GM12878 (cell line): Measurements from ENCODE around the gene SMU1. TPM values are rescaled to one million over a fixed set of nuclear protein-coding genes. Genes with fewer than 3 reads are reported as not detected.

Experiments used
- ASH2L ChIP-seq: fragments of 300-600, 200-600 bp; sonication (generic); IDR thresholded peaks from 2 replicates; pipeline ENCODE4 v1.6.1; 2017; ENCODE audit warnings: low read depth, mild to moderate bottlenecking, borderline replicate concordance
- EP300 ChIP-seq, 2 experiments: fragments of 150-350 bp in 1 of 2; IDR thresholded peaks; 2 replicates each; pipeline ENCODE4 v1.6.1; 2011 to 2012; ENCODE audit warnings: low read depth in 2 of 2, low read length in 2 of 2, borderline replicate concordance in 1 of 2, improper control_type of control experiment in 1 of 2, inconsistent platforms in 1 of 2; ENCODE audit not compliant: control insufficient read depth in 1 of 2
- HDAC6 ChIP-seq: fragments of 200-600 bp; sonication (generic); IDR thresholded peaks from one replicate; pipeline ENCODE4 v1.8.0; 2017; ENCODE audit warnings: antibody characterized with exemption; ENCODE audit not compliant: unreplicated experiment
- JUND ChIP-seq: IDR thresholded peaks from 2 replicates; pipeline ENCODE4 v1.6.1; 2012; ENCODE audit warnings: low read depth, mild to moderate bottlenecking, low read length, improper control_type of control experiment, moderate library complexity
- KAT2A ChIP-seq: conservative IDR thresholded peaks from 2 replicates; pipeline ENCODE4 v1.6.1; 2011; ENCODE audit warnings: low read depth, low read length; ENCODE audit not compliant: control insufficient read depth
- MEF2B ChIP-seq: fragments of 450-650 bp; IDR thresholded peaks from 2 replicates; pipeline ENCODE4 v1.6.1; 2018; ENCODE audit warnings: mild to moderate bottlenecking, moderate library complexity; ENCODE audit not compliant: partially characterized antibody, poor library complexity, severe bottlenecking
- NFIC ChIP-seq: IDR thresholded peaks from 2 replicates; pipeline ENCODE4 v1.6.1; 2012; ENCODE audit warnings: low read depth, mild to moderate bottlenecking, inconsistent platforms, low read length, moderate library complexity
- NR2C1 ChIP-seq: fragments of 450-650 bp; IDR thresholded peaks from 2 replicates; pipeline ENCODE4 v1.6.1; 2017; ENCODE audit warnings: antibody characterized with exemption, mild to moderate bottlenecking, moderate library complexity
- PAX5 ChIP-seq: IDR thresholded peaks from 2 replicates; pipeline ENCODE4 v1.6.1; 2011; ENCODE audit warnings: low read depth, low read length, borderline replicate concordance
- POU2F2 ChIP-seq: IDR thresholded peaks from 3 replicates; pipeline ENCODE4 v1.6.1; 2011; ENCODE audit warnings: low read depth, mild to moderate bottlenecking, low read length, borderline replicate concordance
- RAD21 ChIP-seq: IDR thresholded peaks from 2 replicates; pipeline ENCODE4 v1.6.1; 2011; ENCODE audit warnings: mild to moderate bottlenecking, low read depth, low read length, moderate library complexity; ENCODE audit not compliant: insufficient read depth
- SIX5 ChIP-seq: IDR thresholded peaks from 2 replicates; pipeline ENCODE4 v1.6.1; 2011; ENCODE audit warnings: mild to moderate bottlenecking, low read depth, low read length, moderate library complexity; ENCODE audit not compliant: severe bottlenecking
- SMARCA5 ChIP-seq: fragments of 450-650 bp; IDR thresholded peaks from 2 replicates; pipeline ENCODE4 v1.6.1; 2017; ENCODE audit warnings: mild to moderate bottlenecking
- SP1 ChIP-seq: IDR thresholded peaks from one replicate; pipeline ENCODE4 v1.6.1; 2011; ENCODE audit warnings: low read depth, low read length
- STAT1 ChIP-seq: fragments of 450-650 bp; conservative IDR thresholded peaks from 2 replicates; pipeline ENCODE4 v1.6.1; 2014; ENCODE audit warnings: antibody characterized with exemption, mild to moderate bottlenecking
- SUPT20H ChIP-seq: IDR thresholded peaks from 2 replicates; pipeline ENCODE4 v1.6.1; 2011; ENCODE audit warnings: low read depth, mild to moderate bottlenecking, low read length, moderate library complexity, borderline replicate concordance; ENCODE audit not compliant: control insufficient read depth
- polyA plus RNA-seq, 11 experiments: library from polyadenylated mRNA; depleted of rRNA in 4 of 11; unstranded in 6 of 11; stranded (reverse) in 5 of 11; fragments of >200 nt; fragmentation: Nextera tagmentation in 4 of 11; fragmentation: Illumina TruSeq in 1 of 11; extraction: Ambion mirVana in 4 of 11; extraction: Trizol in 1 of 11; gene quantifications; 1 replicate in 1 of 11; 2 replicates in 10 of 11; pipeline versions ENCODE4 v1.2.1 to v1.2.3, GENCODE V29; 2011 to 2016; ENCODE audit warnings: inconsistent platforms in 2 of 11, missing spikeins in 2 of 11, low read depth in 1 of 11
- total RNA-seq, 4 experiments: library from RNA; depleted of rRNA in 3 of 4; stranded (reverse); fragments of >200 nt in 3 of 4; fragmentation: Illumina TruSeq in 1 of 4; extraction: Trizol in 1 of 4; gene quantifications; 2 replicates each; pipeline versions ENCODE4 v1.2.1 to v1.2.3, GENCODE V29; 2013 to 2021
- TF ChIP-seq, protein P1 (sequence below): fragments of 450-650 bp; IDR thresholded peaks from 2 replicates; pipeline ENCODE4 v1.6.1; 2017; ENCODE audit warnings: antibody characterized with exemption, mild to moderate bottlenecking, moderate library complexity
- TF ChIP-seq, protein P2 (sequence below): IDR thresholded peaks from 2 replicates; pipeline ENCODE4 v1.6.1; 2011; ENCODE audit warnings: borderline replicate concordance, low read depth, mild to moderate bottlenecking, moderate library complexity, mixed read lengths, low read length; ENCODE audit not compliant: insufficient read depth; ENCODE audit errors: extremely low read length
- TF ChIP-seq, protein P3 (sequence below): IDR thresholded peaks from 2 replicates; pipeline ENCODE4 v1.6.1; 2012; ENCODE audit warnings: low read depth, low read length, improper control_type of control experiment
- TF ChIP-seq, protein P4 (sequence below): fragments of 450-650 bp; conservative IDR thresholded peaks from 2 replicates; pipeline ENCODE4 v1.6.1; 2017; ENCODE audit warnings: mild to moderate bottlenecking, moderate library complexity

SMU1 gene
- total and polyA plus RNA-seq, 10 of the 15 experiments (the other 5 are each of a cell fraction or from before 2014, with no cell fraction given), result 18.5 to 34.6 (median 20.9) TPM

DNA sequence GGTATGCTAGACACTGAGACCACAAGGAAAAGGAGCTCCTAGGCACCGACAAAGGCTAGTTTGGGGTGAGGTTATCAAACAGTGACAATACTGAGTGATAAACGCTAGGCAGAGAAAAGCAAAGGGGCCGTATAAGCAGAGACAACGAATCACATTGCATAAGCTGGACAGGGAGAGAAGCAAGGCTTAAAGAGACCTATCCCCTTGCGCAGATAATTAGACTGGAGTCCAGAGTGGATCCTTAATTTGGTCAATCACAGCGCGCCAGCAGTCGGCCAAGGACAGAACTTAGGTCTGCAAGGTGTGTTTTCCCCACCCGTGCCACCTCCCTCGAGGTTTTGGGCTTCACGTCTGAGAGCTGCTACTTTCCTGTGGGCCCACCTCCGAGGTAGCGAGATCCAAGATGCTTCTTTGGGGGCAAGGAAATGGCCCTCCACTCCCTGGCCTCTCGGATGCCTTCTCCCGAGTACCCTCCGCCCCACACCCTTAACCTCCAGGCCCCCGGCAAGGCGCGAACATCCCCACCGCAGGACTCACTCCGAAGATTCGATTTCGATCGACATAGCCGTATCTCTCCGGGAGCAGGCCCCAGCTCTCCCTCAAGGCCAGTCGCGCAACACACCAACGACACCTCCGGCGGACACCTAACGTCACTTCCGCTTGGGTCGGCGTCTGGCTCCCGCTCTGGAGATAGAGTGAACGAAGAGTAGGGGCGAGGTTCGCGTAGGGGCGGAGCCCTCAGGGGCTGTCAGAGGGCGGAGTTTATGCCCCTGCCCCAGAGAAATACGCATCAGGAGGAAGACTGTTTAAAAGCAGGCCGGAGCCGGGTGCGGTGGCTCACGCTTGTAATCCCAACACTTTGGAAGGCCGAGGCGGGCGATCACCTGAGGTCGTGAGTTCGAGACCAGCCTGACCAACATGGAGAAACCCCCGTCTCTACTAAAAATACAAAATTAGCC is at the start of gene SMU1 (continued):
- TF ChIP-seq, protein P1, sequence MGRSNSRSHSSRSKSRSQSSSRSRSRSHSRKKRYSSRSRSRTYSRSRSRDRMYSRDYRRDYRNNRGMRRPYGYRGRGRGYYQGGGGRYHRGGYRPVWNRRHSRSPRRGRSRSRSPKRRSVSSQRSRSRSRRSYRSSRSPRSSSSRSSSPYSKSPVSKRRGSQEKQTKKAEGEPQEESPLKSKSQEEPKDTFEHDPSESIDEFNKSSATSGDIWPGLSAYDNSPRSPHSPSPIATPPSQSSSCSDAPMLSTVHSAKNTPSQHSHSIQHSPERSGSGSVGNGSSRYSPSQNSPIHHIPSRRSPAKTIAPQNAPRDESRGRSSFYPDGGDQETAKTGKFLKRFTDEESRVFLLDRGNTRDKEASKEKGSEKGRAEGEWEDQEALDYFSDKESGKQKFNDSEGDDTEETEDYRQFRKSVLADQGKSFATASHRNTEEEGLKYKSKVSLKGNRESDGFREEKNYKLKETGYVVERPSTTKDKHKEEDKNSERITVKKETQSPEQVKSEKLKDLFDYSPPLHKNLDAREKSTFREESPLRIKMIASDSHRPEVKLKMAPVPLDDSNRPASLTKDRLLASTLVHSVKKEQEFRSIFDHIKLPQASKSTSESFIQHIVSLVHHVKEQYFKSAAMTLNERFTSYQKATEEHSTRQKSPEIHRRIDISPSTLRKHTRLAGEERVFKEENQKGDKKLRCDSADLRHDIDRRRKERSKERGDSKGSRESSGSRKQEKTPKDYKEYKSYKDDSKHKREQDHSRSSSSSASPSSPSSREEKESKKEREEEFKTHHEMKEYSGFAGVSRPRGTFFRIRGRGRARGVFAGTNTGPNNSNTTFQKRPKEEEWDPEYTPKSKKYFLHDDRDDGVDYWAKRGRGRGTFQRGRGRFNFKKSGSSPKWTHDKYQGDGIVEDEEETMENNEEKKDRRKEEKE, result no peak
- TF ChIP-seq POU2F2, result peak; percentile 37; the same call in 1 of the 3 replicates
- no peak for TF ChIP-seq RAD21
- TF ChIP-seq, protein P2, sequence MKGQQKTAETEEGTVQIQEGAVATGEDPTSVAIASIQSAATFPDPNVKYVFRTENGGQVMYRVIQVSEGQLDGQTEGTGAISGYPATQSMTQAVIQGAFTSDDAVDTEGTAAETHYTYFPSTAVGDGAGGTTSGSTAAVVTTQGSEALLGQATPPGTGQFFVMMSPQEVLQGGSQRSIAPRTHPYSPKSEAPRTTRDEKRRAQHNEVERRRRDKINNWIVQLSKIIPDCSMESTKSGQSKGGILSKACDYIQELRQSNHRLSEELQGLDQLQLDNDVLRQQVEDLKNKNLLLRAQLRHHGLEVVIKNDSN, result no peak
- TF ChIP-seq KAT2A, result no peak
- no peak for TF ChIP-seq STAT1
- TF ChIP-seq, protein P3, sequence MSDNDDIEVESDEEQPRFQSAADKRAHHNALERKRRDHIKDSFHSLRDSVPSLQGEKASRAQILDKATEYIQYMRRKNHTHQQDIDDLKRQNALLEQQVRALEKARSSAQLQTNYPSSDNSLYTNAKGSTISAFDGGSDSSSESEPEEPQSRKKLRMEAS, result peak; percentile 29; the same call in 1 of the 2 replicates
- no peak for TF ChIP-seq JUND
- no peak for TF ChIP-seq NFIC
- TF ChIP-seq PAX5, result no peak
- no peak for TF ChIP-seq NR2C1
- TF ChIP-seq ASH2L, result no peak
- no peak for TF ChIP-seq EP300 (IDR thresholded peaks at IDR 0.05; ENCODE audit: borderline replicate concordance in 1 of 2, control insufficient read depth in 1 of 2, low read depth in 2 of 2, low read length in 2 of 2)
- TF ChIP-seq SUPT20H, result no peak
- TF ChIP-seq, protein P4, sequence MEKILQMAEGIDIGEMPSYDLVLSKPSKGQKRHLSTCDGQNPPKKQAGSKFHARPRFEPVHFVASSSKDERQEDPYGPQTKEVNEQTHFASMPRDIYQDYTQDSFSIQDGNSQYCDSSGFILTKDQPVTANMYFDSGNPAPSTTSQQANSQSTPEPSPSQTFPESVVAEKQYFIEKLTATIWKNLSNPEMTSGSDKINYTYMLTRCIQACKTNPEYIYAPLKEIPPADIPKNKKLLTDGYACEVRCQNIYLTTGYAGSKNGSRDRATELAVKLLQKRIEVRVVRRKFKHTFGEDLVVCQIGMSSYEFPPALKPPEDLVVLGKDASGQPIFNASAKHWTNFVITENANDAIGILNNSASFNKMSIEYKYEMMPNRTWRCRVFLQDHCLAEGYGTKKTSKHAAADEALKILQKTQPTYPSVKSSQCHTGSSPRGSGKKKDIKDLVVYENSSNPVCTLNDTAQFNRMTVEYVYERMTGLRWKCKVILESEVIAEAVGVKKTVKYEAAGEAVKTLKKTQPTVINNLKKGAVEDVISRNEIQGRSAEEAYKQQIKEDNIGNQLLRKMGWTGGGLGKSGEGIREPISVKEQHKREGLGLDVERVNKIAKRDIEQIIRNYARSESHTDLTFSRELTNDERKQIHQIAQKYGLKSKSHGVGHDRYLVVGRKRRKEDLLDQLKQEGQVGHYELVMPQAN, result peak; percentile 29
- no peak for TF ChIP-seq MEF2B
- peak; percentile 55 for TF ChIP-seq SIX5
- TF ChIP-seq SP1, result peak; percentile 12
- TF ChIP-seq SMARCA5, result peak; percentile 69; the same call in 1 of the 2 replicates
- TF ChIP-seq HDAC6, result no peak
